Measurements from ENCODE around the gene S100A2. TPM values are rescaled to one million over a fixed set of nuclear protein-coding genes. Genes with fewer than 3 reads are reported as not detected.
A peak's percentile ranks its signal among the peaks of the same experiment; 100 is the strongest.

The S100A2 gene
- total RNA-seq, 1 donor from 2014 or later: 5.6 TPM

DNA sequence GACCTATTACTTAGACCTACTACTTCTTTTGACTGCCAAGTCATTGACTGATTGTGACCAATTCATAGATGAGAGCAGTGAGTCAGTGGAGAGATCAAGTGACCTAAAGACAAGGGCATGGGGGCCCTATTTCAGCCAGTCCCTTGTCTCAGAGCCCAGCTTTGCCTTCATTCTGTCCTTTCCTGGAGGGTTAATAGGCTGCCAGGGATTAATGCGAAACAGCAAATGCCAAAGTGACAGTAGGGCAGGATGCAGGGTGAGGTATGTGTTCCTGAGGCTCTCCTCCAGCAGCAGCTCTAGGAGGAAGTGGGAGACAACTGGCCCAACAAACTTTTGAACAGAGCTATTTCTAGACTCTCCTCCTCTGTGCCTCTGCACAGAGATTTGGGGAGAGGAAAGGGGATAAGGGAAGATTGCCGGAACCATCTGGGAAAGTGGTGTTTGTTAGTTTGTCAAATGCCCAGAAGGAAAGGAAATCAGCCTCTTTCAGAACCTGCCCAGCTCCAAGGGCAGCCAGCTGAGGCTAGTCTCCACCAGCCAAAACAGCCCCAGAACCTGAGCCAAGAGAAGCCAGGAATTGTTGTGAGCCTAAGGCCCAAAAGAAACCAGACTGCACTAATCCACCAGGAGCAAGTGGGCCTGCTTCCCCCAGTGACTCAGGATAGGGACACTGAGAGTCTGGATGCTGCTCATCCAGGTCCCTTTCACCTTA, 11.7 kb downstream of the S100A2 start:
- peak overlapping the region; percentile 59 for H3K27ac ChIP-seq
- DNase-seq: peak; percentile 35
- no peaks in the 10 kb centered on the region for H3K36me3 ChIP-seq
- H3K27me3 ChIP-seq: no peaks in the 10 kb centered on the region
- TF ChIP-seq, protein P1, sequence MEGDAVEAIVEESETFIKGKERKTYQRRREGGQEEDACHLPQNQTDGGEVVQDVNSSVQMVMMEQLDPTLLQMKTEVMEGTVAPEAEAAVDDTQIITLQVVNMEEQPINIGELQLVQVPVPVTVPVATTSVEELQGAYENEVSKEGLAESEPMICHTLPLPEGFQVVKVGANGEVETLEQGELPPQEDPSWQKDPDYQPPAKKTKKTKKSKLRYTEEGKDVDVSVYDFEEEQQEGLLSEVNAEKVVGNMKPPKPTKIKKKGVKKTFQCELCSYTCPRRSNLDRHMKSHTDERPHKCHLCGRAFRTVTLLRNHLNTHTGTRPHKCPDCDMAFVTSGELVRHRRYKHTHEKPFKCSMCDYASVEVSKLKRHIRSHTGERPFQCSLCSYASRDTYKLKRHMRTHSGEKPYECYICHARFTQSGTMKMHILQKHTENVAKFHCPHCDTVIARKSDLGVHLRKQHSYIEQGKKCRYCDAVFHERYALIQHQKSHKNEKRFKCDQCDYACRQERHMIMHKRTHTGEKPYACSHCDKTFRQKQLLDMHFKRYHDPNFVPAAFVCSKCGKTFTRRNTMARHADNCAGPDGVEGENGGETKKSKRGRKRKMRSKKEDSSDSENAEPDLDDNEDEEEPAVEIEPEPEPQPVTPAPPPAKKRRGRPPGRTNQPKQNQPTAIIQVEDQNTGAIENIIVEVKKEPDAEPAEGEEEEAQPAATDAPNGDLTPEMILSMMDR (IDR thresholded peaks at IDR 0.05): no peak
- intact Hi-C loops (cut with DNase I): no loop called here
- H3K4me1 ChIP-seq: peaks cover 27% of the 10 kb centered on the region
- ATAC-seq: peak; percentile 29
- H3K9me3 ChIP-seq: no peaks in the 10 kb centered on the region
- H3K4me3 ChIP-seq: no peak overlapping the region

DNA sequence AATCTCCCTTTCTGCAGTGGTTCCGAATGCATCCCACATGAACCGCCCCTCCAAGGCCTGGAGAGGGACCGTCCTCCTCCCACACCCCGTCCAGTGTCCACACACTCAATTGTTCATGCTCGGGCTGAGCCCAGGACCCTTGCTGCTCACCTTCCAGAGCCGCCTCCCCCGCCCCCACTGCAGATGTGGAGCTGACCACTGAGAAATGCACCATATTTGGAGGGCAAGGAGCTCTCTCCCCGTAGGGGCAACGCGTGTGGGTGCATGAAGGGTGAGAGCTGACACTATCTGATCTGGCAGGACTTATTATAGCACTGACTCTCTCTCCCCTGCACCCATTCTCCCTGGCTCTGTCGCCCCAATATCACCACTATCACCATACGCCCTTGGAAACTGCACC, 12.5 kb downstream of the S100A2 start:
- Histone ChIP-seq H3K4me1 (peaks cover 36% of the 10 kb centered on the region), H3K27me3 (no peaks in the 10 kb centered on the region), H3K4me3 (no peak overlapping the region), H3K9me3 (no peaks in the 10 kb centered on the region), H3K27ac (peak overlapping the region; percentile 59), H3K36me3 (no peaks in the 10 kb centered on the region)
- intact Hi-C loops (cut with DNase I): no loop called here
- TF ChIP-seq, protein P1 (IDR thresholded peaks at IDR 0.05): no peak
- ATAC-seq (no peak), DNase-seq (peak; percentile 48)

DNA sequence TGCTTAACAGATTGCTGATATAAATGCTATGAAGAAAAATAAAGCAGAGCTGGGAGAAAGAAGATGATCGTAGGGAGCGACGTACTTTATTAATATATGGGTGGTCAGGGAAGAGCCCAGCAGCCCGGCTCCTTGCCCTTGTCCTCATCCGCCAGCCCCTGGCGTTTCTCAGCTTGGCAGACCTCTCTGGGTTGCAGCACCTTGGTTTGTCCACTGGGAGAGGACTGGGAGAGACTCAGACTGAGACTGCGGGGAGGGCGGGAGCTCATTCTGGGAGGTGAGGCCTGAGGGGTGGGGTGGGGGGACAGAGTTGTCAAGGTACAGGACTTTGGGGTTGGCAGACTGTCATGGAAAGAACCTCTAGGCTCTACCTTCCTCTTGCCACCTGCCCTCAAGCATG, 13.3 kb downstream of the S100A2 start:
- no peaks in the 10 kb centered on the region for H3K9me3 ChIP-seq
- H3K36me3 ChIP-seq: no peaks in the 10 kb centered on the region
- H3K27me3 ChIP-seq: no peaks in the 10 kb centered on the region
- H3K4me1 ChIP-seq: peaks cover 36% of the 10 kb centered on the region
- ATAC-seq: no peak
- H3K4me3 ChIP-seq: no peak overlapping the region
- DNase-seq: peak; percentile 47
- TF ChIP-seq, protein P1 (IDR thresholded peaks at IDR 0.05): no peak
- no peak overlapping the region for H3K27ac ChIP-seq
- intact Hi-C loops (cut with DNase I): no loop called here

DNA sequence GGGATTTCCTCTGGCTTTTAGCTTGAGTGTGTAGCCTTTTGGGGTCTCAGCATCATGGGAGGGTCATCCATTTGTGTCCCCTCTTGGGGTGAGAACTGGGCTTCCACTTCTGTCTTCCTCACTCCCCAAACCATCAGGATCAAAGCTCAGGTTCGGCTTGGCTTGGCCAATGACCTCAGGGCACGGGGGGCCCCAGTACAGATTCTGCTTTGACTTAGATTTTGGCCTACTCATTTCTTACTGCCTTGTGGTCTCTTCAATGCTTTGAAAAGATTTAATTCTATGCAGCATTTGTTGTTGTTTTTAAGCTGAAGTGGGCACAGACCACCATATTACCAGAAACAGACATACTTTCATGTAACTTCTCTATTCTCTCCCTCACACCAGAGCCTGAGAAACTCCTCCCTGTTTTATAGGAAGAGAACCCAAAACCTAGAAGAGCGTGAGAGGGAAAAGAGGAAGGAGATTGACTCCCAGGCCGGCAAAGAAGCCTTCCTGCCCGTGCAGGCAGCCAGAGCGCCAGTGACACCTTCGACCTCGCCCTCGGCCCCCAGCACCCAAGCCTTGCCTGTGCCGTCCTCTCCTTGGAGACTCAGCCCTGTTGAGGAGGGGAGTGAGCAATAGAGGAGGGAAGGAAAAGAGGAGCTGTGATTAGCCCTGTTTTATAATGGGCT, 14.7 kb downstream of the S100A2 start:
- Histone ChIP-seq H3K9me3 (no peaks in the 10 kb centered on the region), H3K27me3 (no peaks in the 10 kb centered on the region), H3K4me1 (peaks cover 44% of the 10 kb centered on the region), H3K4me3 (no peak overlapping the region), H3K36me3 (no peaks in the 10 kb centered on the region), H3K27ac (no peak overlapping the region)
- ATAC-seq: peak; percentile 56
- TF ChIP-seq, protein P1 (IDR thresholded peaks at IDR 0.05): no peak
- peak; percentile 54 for DNase-seq
- intact Hi-C loops (cut with DNase I): no loop called here

DNA sequence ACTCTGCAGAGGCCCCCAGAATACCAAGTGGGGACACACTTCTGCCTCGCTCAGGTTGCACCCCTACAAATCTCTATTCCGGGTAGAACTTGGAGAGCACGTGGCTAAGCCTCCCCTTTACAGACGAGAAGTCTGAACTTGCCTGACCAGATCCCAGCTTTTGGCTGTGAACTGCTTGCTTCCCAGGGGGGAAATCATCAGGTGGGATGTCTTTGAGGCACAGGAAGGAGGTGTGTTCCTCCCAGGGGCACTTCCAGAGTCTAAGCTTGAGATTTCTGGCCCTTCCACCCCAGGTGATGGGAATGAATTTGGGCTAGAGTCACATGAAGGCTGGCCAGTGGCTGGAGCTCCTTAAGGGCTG, 15.3 kb downstream of the S100A2 start:
- H3K27ac ChIP-seq: no peak overlapping the region
- TF ChIP-seq, protein P1 (IDR thresholded peaks at IDR 0.05): no peak
- no peaks in the 10 kb centered on the region for H3K27me3 ChIP-seq
- intact Hi-C loops (cut with DNase I): no loop called here
- H3K36me3 ChIP-seq: no peaks in the 10 kb centered on the region
- H3K4me1 ChIP-seq: peaks cover 50% of the 10 kb centered on the region
- peak; percentile 11 for DNase-seq
- no peak overlapping the region for H3K4me3 ChIP-seq
- no peak for ATAC-seq
- no peaks in the 10 kb centered on the region for H3K9me3 ChIP-seq

Data from upper lobe of right lung (tissue), 1 donor.